NAMALWA (cell line): ENCODE measurements around the gene EVA1C.
"Not testable (repeated sequence)": the region's sequence is repeated elsewhere in the genome, so short reads cannot be mapped to it uniquely, and the experiment has no call there.

Experiments
- DNase-seq: peaks from one replicate; pipeline ENCODE4 v3.0.0-alpha.2; 2015; ENCODE audit warnings: low spot score

The EVA1C gene

GRCh38 chr21:32424674-32425073 lies 12.2 kb downstream of the EVA1C start:
- DNase-seq: no peak

- DNase-seq: no peak
Measured at GRCh38 chr21:32425628-32426027, 13.1 kb downstream of the EVA1C start.

- DNase-seq: no peak
Measured at GRCh38 chr21:32426066-32426465, 13.6 kb downstream of the EVA1C start.

GRCh38 chr21:32426592-32427051 lies 14.1 kb downstream of the EVA1C start:
- DNase-seq: no peak

- no peak for DNase-seq
Measured at GRCh38 chr21:32427958-32428623, 15.6 kb downstream of the EVA1C start.

GRCh38 chr21:32432982-32433660 lies 20.6 kb downstream of the EVA1C start:
- DNase-seq: not testable (repeated sequence)

- no peak for DNase-seq
Measured at GRCh38 chr21:32437729-32438128, 25.2 kb downstream of the EVA1C start.

- DNase-seq: no peak
Measured at GRCh38 chr21:32442566-32443318, 30.2 kb downstream of the EVA1C start.

GRCh38 chr21:32445101-32445500 lies 32.6 kb downstream of the EVA1C start:
- no peak for DNase-seq

GRCh38 chr21:32446440-32446839 lies 33.9 kb downstream of the EVA1C start:
- not testable (repeated sequence) for DNase-seq

- DNase-seq: no peak
Measured at GRCh38 chr21:32447224-32447623, 34.7 kb downstream of the EVA1C start.

- no peak for DNase-seq
Measured at GRCh38 chr21:32448803-32449594, 36.5 kb downstream of the EVA1C start.

GRCh38 chr21:32450881-32451701 lies 38.6 kb downstream of the EVA1C start:
- not testable (repeated sequence) for DNase-seq

GRCh38 chr21:32452191-32452590 lies 39.7 kb downstream of the EVA1C start:
- DNase-seq: not testable (repeated sequence)

GRCh38 chr21:32452641-32453040 lies 40.1 kb downstream of the EVA1C start:
- DNase-seq: no peak

GRCh38 chr21:32455548-32455947 lies 43.0 kb downstream of the EVA1C start:
- DNase-seq: no peak

GRCh38 chr21:32456497-32456918 lies 44.0 kb downstream of the EVA1C start:
- no peak for DNase-seq

GRCh38 chr21:32457360-32457840 lies 44.9 kb downstream of the EVA1C start:
- no peak for DNase-seq

GRCh38 chr21:32457962-32458361 lies 45.5 kb downstream of the EVA1C start:
- DNase-seq: no peak

GRCh38 chr21:32459972-32460371 lies 47.5 kb downstream of the EVA1C start:
- DNase-seq: no peak

GRCh38 chr21:32461503-32461902 lies 49.0 kb downstream of the EVA1C start:
- no peak for DNase-seq
